PC-9 (cell line): ENCODE results near the gene PSMG3. TPM values are rescaled to one million over a fixed set of nuclear protein-coding genes. Genes with fewer than 3 reads are reported as not detected.

Source experiments
- BruUV-seq: library from RNA; stranded (reverse); fragments of 400-500 nt; replicated peaks from 2 replicates; lab custom pipeline; 2021; lab: Mats Ljungman, UMichigan
- CTCF ChIA-PET: fragments of 300-600 bp; sonication (Branson Sonifier 250); formaldehyde crosslinking; loops from one replicate; lab custom pipeline; 2022; ENCODE audit warnings: antibody characterized with exemption; lab: Charles Lee
- POLR2A ChIA-PET: fragments of 300-600 bp; sonication (Branson Sonifier 250); formaldehyde crosslinking; loops from one replicate; lab custom pipeline; 2022; ENCODE audit warnings: antibody characterized with exemption; ENCODE audit not compliant: unreplicated experiment; lab: Charles Lee
- DNase-seq, 2 experiments: peaks; one replicate each; pipeline versions ENCODE4 v3.0.0 to v3.0.0-alpha.2; 2015 to 2022; ENCODE audit warnings: mixed read lengths in 1 of 2
- H2AFZ ChIP-seq: fragments of 200-600 bp; sonication (generic); 2 replicates; pipeline ENCODE4 v1.8.1; 2017; ENCODE audit warnings: antibody characterized with exemption
- H3F3A ChIP-seq: fragments of 200-600 bp; sonication (generic); 2 replicates; pipeline ENCODE4 v1.8.1; 2017; ENCODE audit warnings: antibody characterized with exemption, mild to moderate bottlenecking, low read depth; ENCODE audit not compliant: insufficient read depth
- H3K27ac ChIP-seq: fragments of 200-600 bp; sonication (generic); 2 replicates; pipeline ENCODE4 v1.6.1; 2016; ENCODE audit warnings: mixed run types
- H3K27me3 ChIP-seq: fragments of 200-600 bp; sonication (generic); 2 replicates; pipeline ENCODE4 v1.6.1; 2016; ENCODE audit warnings: low read depth, mixed run types; ENCODE audit not compliant: insufficient read depth
- H3K36me3 ChIP-seq: fragments of 200-600 bp; sonication (generic); 2 replicates; pipeline ENCODE4 v1.6.1; 2016; ENCODE audit warnings: low read depth, mixed run types
- H3K4me1 ChIP-seq: fragments of 200-600 bp; sonication (generic); replicated peaks from 2 replicates; pipeline ENCODE4 v1.6.1; 2016; ENCODE audit warnings: mixed run types; ENCODE audit not compliant: insufficient read depth
- H3K4me2 ChIP-seq: fragments of 200-600 bp; sonication (generic); 2 replicates; pipeline ENCODE4 v1.6.1; 2017; ENCODE audit warnings: mixed run types
- H3K4me3 ChIP-seq: fragments of 200-600 bp; sonication (generic); 2 replicates; pipeline ENCODE4 v1.6.1; 2016; ENCODE audit warnings: mixed run types
- H3K79me2 ChIP-seq: fragments of 200-600 bp; sonication (generic); 2 replicates; pipeline ENCODE4 v1.6.1; 2017; ENCODE audit warnings: low read depth, mixed run types
- H3K9me2 ChIP-seq: fragments of 200-600 bp; sonication (generic); 2 replicates; pipeline ENCODE4 v1.8.1; 2017; ENCODE audit warnings: mild to moderate bottlenecking; ENCODE audit not compliant: insufficient read depth
- H3K9me3 ChIP-seq: fragments of 200-600 bp; sonication (generic); 2 replicates; pipeline ENCODE4 v1.8.1; 2016; ENCODE audit warnings: low read depth; ENCODE audit not compliant: insufficient read depth
- H4K20me1 ChIP-seq: fragments of 200-600 bp; sonication (generic); 2 replicates; pipeline ENCODE4 v1.8.1; 2017; ENCODE audit not compliant: insufficient read depth
- EZH2 ChIP-seq: fragments of 200-600 bp; sonication (generic); IDR thresholded peaks from 2 replicates; pipeline ENCODE4 v1.8.0; 2017; ENCODE audit warnings: antibody characterized with exemption, low read depth
- intact Hi-C: fragments of 100-400 bp; cut with micrococcal nuclease; formaldehyde crosslinking; loops from one replicate; pipeline ENCODE4 v1.10.0; 2022; ENCODE audit not compliant: unreplicated experiment
- total RNA-seq: library from RNA; stranded (reverse); gene quantifications from 2 replicates; pipeline ENCODE4 v1.2.3, GENCODE V29; 2021
- TF ChIP-seq, protein P1 (sequence below): fragments of 200-600 bp; sonication (generic); conservative IDR thresholded peaks from 2 replicates; pipeline ENCODE4 v1.6.1; 2017; ENCODE audit warnings: mixed run types, antibody characterized with exemption, mild to moderate bottlenecking, moderate library complexity

Gene PSMG3
- total RNA-seq, 1 experiment from 2014 or later, result 63.3 TPM

DNA sequence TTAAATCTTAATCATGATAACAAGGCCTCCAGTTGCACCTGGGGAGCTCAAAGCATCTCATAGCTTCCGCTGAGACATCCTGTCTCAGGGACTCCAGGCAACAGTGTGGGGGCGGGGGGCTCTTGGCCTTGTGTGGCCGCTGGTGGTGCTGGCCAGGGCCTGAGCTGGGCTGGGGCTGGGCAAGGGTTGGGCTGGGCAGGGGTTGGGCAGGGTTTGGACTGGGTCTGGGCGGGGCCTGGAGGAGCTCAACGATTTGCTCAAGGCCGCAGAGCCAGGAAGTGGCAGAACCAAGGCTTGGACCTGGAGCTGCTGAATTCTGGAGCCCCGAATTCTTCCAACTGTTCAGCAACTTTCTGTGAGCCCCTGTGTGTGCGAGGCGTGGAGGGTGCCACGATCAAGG is 37.9 kb upstream of the PSMG3 start:
- ChIA-PET POLR2A (no interaction called here), CTCF (interaction anchor here (0.6 kb wide), 1 partner anchor 733 kb away, joined by 7 read pairs; no protein-coding TSS in a partner anchor)
- H4K20me1 ChIP-seq, result no peaks in the 10 kb centered on the region; the same call in 1 of the 2 replicates
- peaks cover 4% of the 10 kb centered on the region for H3K4me1 ChIP-seq
- H3F3A ChIP-seq, result peaks cover 6% of the 10 kb centered on the region; the same call in 1 of the 2 replicates
- no peak overlapping the region for H3K4me2 ChIP-seq
- BruUV-seq, result no TSS peak
- no peak overlapping the region for H3K4me3 ChIP-seq
- H3K36me3 ChIP-seq, result no peaks in the 10 kb centered on the region
- H3K9me3 ChIP-seq, result no peaks in the 10 kb centered on the region
- no peaks in the 10 kb centered on the region for H3K9me2 ChIP-seq
- no peak for DNase-seq
- H2AFZ ChIP-seq, result no peak overlapping the region
- intact Hi-C loops, result no loop called here
- TF ChIP-seq, protein P1, sequence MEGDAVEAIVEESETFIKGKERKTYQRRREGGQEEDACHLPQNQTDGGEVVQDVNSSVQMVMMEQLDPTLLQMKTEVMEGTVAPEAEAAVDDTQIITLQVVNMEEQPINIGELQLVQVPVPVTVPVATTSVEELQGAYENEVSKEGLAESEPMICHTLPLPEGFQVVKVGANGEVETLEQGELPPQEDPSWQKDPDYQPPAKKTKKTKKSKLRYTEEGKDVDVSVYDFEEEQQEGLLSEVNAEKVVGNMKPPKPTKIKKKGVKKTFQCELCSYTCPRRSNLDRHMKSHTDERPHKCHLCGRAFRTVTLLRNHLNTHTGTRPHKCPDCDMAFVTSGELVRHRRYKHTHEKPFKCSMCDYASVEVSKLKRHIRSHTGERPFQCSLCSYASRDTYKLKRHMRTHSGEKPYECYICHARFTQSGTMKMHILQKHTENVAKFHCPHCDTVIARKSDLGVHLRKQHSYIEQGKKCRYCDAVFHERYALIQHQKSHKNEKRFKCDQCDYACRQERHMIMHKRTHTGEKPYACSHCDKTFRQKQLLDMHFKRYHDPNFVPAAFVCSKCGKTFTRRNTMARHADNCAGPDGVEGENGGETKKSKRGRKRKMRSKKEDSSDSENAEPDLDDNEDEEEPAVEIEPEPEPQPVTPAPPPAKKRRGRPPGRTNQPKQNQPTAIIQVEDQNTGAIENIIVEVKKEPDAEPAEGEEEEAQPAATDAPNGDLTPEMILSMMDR, result no peak
- TF ChIP-seq EZH2, result no peak
- no peak overlapping the region for H3K27ac ChIP-seq
- H3K27me3 ChIP-seq, result peaks cover 64% of the 10 kb centered on the region
- H3K79me2 ChIP-seq, result no peaks in the 10 kb centered on the region

DNA sequence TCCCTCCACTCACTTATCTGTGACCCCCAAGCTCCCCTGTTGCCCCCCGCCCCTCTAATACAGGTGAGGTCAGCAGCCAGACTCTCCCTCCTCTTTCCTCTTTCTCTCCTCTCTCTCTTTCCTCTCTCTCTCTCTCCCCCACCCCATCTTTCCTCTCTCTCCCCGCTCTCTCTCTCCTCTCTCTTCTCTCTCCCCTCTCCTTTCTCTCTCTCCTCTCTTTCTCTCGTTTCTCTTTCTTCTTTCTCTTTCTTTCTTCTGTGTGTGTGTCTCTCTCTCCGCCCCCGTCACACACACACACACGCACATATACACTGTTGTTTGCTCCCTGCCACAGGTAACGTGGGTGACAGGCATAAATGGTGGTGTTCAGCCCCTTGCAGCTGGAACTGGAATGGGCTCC is 37.2 kb upstream of the PSMG3 start:
- no peak overlapping the region for H2AFZ ChIP-seq
- no peaks in the 10 kb centered on the region for H3K79me2 ChIP-seq
- no peak overlapping the region for H3K4me3 ChIP-seq
- H3K27me3 ChIP-seq, result peaks cover 70% of the 10 kb centered on the region
- H3K4me2 ChIP-seq, result no peak overlapping the region
- no peaks in the 10 kb centered on the region for H3K36me3 ChIP-seq
- no TSS peak for BruUV-seq
- no peaks in the 10 kb centered on the region; the same call in 1 of the 2 replicates for H4K20me1 ChIP-seq
- POLR2A ChIA-PET, result no interaction called here
- H3F3A ChIP-seq, result peaks cover 6% of the 10 kb centered on the region; the same call in 1 of the 2 replicates
- no peak overlapping the region for H3K27ac ChIP-seq
- CTCF ChIA-PET, result interaction anchor here (0.6 kb wide), 1 partner anchor 732 kb away, joined by 7 read pairs; no protein-coding TSS in a partner anchor
- peaks cover 4% of the 10 kb centered on the region for H3K4me1 ChIP-seq
- no peaks in the 10 kb centered on the region for H3K9me3 ChIP-seq
- no peaks in the 10 kb centered on the region for H3K9me2 ChIP-seq
- TF ChIP-seq, protein P1, result no peak
- TF ChIP-seq EZH2, result no peak
- no peak for DNase-seq
- intact Hi-C loops, result no loop called here

DNA sequence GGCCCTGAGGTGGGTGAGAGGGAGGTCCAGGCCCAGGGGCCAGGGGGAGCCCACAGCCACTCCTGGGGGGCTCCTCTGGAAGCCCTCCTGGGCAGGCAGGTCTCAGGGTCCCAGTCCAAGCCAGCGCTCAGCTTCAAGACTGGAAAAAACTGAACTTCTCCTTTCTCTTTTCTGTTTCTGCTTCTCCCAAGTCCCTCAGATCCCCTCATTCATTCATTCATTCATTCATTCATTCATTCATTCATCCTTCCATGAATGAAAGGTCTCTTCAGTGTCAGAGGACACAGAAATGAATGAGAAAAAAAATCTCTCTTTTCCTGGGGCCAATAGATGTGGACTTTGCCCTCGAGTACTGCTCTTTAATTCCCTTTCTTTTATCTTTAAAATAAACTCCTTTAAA is 34.6 kb upstream of the PSMG3 start:
- ChIA-PET CTCF (no interaction called here), POLR2A (no interaction called here)
- no peaks in the 10 kb centered on the region for H3K79me2 ChIP-seq
- intact Hi-C loops, result no loop called here
- H3K36me3 ChIP-seq, result no peaks in the 10 kb centered on the region
- BruUV-seq, result no TSS peak
- no peak overlapping the region for H3K4me3 ChIP-seq
- H4K20me1 ChIP-seq, result no peaks in the 10 kb centered on the region; the same call in 1 of the 2 replicates
- no peaks in the 10 kb centered on the region for H3K9me2 ChIP-seq
- no peak overlapping the region for H3K4me2 ChIP-seq
- 0 out of 2 replicates have a peak, but pooled peaks cover 4% of the 10 kb centered on the region for H3F3A ChIP-seq
- H3K27me3 ChIP-seq, result peaks cover 93% of the 10 kb centered on the region
- TF ChIP-seq EZH2, result no peak
- TF ChIP-seq, protein P1, result no peak
- no peak overlapping the region for H3K27ac ChIP-seq
- no peak for DNase-seq
- no peaks in the 10 kb centered on the region for H3K9me3 ChIP-seq
- H2AFZ ChIP-seq, result no peak overlapping the region
- H3K4me1 ChIP-seq, result no peaks in the 10 kb centered on the region
